HG03442 (cell line): Measurements from ENCODE around the gene SFRP5.
A peak's percentile ranks its signal among the peaks of the same experiment; 100 is the strongest.

ENCODE experiments used
- ATAC-seq: cut with Tn5 transposase; IDR thresholded peaks from one replicate; pipeline ENCODE4 v1.9.1; 2021; ENCODE audit warnings: mild to moderate bottlenecking, moderate library complexity; ENCODE audit not compliant: unreplicated experiment

The SFRP5 gene, protein sequence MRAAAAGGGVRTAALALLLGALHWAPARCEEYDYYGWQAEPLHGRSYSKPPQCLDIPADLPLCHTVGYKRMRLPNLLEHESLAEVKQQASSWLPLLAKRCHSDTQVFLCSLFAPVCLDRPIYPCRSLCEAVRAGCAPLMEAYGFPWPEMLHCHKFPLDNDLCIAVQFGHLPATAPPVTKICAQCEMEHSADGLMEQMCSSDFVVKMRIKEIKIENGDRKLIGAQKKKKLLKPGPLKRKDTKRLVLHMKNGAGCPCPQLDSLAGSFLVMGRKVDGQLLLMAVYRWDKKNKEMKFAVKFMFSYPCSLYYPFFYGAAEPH

DNA sequence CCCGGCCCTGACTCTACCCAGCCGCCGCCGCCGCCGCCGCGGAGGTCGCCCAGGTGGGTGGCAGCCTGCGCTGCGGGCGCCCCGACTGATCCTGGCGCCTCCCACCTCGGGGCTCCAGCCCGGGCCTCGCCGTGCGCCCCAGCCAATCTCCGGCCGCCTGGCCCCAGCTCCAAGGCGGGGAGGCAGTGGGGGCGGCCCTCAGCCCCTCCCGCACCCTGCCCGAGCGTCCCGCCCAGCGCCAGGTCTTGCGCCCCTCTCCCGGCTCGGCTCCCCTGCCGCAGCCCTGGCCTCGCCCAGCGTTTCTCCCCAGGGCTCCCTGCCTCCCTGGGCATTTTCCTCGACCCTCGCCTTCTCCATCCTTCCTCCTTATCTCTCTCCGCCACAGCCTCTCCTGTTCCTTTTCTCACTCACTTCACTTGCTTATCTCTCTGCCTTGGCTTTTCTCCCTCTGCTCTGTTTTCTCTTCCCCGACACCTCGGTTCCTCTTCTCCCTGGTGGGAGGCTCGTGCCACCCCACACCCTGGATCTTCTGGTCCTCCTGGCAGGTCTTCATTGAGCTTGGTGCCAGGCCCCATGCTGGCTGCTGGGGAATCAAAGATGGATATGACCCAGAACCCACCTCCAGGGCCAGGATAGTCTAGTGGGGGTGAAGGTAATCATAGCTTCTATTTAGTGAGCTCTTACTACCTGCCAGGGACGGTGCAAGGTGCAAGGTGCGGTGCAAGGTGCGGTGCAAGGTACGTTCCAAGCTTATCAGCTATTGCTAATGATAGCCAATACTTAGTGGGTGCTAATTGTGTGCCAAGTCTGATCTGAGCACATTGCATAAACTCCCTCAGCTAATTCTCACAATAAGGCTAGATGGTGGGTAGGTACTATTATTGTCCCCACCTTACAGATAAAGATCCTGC, at the start of gene SFRP5:
SFRP5 (minus strand) TSS at position 87 of the 911 bp plus-strand sequence. CDS start 166 bp downstream, outside the sequence.
- ATAC-seq: no peak

DNA sequence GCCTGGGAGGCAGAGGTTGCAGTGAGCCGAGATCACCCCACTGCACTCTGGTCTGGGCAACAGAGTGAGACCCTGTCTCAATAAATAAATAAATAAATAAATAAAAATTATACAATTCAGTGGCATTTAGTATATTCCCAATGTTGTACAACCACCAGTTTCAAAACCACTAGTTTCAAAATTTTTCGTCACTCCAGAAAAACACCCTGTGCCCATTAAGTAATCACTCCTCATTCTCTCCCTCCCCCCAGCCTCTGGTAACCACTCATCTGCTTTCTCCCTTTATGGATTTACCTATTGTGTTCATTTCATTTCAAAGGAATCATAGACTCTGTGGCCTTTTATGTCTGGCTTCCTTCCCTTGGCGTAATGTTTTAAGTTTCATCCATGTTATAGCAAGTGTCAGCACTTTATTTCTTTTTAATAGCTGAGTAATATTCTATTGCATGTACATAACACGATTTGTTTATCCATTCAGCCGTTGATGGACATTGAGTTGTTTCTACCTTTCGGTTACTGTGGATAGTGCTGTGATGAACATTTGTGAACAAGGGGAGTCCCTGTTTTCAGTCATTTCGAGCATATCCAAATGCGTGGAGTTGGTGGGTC, 48.4 kb upstream of the SFRP5 start:
- no peak for ATAC-seq

DNA sequence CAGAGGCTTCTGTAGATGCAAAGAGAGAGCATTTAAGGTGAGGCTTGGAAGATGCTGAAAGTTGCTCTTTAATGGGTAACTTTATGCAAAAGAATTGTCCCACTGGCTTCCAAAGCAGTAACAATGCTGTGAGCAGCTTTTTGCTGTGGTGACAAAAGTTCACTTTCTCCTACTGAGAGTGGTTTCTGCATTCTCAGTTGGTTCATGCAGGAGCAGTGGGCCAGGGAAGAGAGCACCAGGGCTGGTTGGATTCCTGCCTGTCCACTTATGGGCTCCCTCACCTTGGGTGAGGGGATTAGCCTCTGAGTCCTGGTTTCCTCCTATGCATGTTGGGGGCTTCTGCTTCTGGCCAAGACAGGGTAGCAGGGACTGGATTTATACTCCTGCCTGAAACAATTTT, 46.8 kb upstream of the SFRP5 start:
- ATAC-seq: no peak

DNA sequence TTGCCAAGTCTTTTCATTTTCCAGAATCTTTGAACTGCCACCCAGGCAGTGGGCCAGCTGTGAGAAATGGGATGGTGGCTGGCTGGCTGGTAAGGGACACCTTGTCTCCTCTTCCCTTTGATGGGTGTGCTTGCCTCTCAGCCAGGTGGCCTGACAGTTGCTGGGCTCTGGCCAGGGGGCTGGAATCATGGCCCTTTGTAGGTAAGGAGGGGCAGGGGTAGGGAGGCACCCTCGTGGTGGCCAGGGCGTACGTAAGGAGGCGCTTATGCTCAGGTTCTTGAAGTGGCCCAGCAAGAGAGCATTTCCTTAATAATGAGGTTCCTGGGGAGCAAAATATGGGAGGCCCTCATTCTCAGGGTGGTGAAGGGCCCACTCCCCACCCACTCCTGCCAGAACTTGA, 44.8 kb upstream of the SFRP5 start:
- ATAC-seq: no peak

DNA sequence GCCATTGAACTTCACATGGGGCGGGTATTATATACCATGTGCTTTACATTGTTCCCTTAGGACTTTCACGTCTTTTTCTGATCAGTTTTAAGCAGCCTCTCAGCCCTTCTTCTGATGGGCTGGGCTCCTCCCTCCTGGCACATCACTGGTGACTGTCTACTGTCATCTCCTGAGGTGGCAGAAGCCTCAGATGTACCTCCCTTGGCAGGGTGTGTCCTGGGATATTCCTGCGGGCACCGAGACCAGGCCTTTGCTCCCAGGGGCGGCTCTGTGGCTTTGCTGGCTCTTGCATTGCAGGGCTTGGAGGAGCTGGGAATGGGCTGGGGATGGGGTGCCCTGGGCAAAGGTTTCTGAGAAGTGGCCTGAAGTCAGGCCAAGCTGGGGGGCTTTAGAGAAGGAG, 43.2 kb upstream of the SFRP5 start:
- ATAC-seq: no peak

DNA sequence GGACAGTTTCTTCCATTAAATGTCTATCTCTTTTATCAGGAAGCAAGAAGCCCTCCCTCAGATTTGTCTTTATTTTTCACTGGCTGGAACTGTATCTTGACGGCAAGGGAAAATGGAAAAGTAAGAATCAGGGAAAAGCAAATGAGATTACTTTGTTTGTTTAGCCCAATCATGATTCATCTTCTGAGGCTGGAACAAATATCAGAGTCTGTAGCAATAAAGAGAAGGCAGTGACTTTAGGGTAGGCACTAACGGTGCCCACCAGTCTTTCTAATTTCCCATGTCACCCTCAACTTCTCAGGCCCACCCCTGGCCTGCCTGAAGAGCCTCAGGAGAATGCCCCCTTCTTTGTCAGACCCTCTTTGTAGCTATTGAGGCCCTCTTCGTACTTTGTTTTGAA, 41.5 kb upstream of the SFRP5 start:
- ATAC-seq: no peak

DNA sequence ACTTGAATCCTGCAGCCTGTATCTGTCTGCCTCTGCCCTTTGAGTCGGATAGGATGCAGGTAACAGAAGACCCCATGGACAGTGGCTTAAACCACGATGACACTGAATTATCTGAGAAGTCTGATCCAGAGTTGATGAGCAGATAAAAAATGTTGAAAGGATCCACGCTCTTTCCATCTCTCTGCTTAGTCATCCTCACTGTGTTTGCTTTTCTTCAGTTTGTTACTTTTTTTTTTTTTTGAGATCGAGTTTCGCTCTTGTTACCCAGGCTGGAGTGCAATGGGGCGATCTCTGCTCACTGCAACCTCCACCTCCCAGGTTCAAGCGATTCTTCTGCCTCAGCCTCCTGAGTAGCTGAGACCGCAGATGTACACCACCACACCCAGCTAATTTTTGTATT, 40.9 kb upstream of the SFRP5 start:
- ATAC-seq: no peak

DNA sequence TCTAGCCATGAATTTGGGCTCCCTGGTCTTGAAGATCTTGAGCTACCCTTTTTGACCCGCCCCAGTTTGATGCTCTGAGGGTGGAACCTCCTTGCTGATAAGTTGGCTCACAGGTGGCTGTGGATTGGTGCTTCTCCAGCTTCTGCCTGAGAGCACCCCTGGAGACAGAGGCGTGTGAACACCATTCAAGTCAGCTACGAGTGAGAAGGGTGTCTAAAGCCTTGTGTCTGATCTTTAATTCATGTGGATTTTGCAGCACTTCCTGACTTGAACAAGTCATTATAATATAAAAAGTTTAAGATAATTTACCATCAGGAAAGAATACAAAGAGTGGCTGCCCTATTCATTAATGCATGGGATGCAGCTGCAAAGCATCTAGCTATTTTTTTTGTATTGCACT, 40.2 kb upstream of the SFRP5 start:
- no peak for ATAC-seq

DNA sequence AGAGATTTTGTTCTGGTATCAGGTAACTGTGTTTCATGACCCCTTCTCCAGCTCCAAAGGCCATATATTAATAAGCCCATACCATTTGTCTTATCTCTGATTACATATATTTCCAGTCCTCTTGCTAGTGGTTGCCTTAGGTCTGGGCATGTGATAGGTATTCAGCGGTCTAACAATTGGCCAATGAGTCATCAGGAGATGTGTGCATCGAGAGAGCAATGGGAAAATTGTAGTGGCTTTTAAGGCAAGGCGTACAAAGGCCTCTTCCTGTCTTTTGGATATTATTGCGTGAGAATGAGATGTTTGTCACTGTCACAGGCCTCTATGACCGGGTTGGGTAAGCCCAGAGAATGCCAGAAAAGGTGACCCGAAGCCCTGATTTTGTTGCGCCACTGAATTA, 38.6 kb upstream of the SFRP5 start:
- no peak for ATAC-seq

DNA sequence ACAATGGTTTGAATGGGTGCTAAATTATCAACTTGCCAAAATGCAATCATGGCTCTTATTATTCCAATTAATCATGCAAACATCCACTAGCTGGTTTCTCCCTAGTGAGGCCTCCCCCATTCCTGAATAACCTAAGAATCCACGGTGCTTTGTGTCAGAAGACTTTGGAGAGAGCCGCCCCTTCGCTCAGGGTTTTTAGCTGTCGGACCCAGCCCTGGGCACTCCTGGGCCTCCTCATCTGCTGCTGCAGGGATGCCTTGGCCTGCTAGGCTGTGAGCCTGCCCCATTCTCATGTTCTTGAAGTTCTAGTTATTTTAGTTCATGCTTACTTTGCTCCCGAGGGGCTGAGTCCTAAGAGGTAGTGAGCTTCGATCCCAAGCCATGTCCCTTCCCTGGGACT, 34.1 kb upstream of the SFRP5 start:
- no peak for ATAC-seq

DNA sequence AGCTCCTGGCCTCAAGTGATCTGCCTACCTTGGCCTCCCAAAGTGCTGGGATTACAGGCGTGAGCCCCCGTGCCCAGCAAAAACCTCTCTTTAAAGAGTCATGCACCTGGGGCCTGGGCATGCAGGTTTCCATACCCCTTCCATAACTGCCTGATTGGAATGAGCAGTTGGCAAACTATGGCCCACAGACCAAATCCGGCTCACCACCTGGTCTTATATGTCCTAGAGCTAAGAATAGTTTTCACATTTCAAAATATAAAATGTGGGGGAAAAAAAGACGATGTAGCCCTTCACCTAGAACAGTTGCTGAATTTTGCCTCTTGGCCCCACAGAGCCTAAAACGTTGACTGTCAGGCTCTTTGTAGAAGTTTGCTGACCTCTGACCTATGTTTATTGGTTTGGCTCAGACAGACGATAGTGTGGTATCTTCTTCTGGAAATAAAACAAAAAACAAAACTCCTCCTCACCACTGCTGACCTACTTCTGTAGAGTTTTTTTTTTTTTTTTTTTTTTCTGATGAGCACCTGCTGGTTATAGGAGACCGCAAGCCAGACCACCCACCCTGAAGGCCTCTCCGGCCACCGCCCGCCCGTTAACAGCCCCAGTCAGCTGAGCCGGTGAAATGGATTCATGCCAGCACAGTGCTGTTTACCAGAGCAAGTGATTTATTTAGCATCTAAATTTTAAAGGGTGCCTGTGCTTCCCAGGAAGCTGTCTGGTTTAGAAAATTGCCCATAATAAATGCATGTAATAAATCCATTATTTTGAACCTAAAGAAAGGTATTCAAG, 33.5 kb upstream of the SFRP5 start:
- ATAC-seq: no peak

DNA sequence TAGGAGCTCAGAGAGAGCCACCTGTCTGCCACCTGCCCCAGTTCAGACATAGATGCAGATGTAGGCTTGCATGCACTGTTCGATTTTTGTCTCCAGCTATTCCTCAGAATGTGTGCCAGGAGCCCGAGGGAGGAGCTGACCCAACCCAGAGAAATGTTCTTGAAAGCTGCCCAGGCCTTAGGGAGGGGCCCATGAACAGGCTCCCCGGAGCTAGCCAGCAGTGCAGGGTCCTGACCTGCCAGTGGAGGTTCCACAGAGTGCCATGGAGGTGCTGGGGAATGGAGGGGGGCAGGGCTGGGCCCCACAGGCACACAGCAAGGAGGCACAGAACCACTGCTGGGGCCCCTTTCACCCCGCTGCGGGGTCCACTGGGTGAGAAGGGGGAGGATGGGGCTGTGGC, 29.6 kb upstream of the SFRP5 start:
- ATAC-seq: no peak

DNA sequence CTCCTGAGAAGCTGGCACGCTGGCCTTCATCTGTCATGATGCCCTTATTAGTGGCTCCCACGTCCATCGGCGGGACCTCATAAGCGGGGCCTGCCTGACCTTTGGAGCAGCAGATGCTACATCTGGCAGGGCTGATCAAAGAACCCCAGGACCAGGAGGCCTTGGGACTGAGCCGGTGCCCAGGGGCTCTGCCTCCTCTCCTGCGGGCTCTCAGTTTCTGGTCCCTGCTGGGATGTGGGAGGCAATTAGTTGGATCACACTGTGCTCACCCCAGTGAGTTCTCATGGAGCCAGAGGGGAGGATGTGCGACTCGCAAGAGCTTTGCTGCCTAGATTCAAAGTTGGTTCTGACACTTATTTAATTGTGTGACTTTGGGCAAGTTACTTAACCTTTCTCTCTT, 28.7 kb upstream of the SFRP5 start:
- no peak for ATAC-seq

DNA sequence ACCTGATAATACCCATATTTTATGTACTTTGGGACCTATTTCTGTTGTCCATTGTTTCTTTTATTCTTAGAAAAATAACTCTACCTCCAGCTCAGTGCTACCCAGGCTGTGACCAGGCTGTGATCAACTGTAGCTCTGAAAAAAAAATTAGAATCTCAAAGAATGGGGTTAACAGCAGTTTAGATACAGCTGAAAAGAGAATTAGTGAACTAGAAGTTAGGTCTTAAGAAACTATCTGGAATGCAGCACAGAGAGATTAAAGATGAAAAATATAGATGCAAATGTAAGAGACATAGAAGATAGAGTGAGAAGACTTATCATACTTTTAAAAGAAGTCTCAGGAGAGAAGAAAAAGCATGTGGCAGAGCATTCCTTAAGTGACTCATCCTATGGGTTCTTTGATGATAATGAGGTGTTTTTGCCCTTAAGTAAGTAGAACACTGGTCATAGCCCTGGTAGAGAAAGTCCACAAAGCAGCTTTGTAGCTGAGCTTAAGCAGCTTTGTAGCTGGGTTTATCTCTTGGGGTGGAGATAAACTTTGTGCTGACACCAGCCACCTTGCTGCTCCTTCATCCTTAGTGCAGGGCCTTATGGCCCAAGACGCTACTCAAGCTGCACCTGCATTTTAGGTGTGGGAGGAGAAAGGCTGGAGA, 27.3 kb upstream of the SFRP5 start:
- no peak for ATAC-seq

DNA sequence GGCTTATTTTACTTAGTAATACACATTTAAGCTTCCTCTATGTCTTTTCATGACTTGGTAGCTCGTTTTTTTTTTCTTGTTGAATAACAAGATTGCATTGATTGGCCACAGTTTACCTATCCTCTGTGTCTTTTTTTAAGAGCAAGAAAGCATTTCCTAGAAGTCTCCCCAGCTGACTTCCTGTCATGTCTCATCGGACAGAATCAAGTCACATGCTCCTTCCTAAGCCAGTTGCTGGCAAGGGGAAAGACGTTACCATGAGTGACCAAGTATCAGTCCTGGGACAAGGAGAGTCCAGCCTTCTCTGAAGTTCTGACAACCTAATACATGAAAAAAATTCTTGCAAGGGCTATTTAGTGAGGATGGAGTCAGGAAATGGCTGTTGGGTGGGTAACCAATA, 24.9 kb upstream of the SFRP5 start:
- ATAC-seq: no peak

DNA sequence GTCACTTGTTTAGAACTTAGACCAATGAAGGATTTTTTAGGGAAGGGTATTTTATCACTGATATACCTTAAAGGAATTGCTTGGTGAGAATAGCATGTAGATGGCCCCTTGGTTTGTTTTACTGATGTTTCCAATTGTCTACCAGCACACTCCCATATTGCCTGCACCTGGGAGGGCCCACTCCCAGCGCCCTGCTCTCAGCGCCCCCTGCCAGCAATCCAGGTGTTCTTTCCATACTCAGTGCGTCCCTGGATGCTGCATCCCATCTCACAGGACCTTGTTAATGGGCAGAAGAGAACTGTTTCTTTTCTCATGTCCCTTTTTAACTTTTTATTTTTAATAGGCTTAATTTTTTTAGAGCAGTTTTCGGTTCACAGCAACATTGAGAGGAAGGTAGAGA, 24.1 kb upstream of the SFRP5 start:
- no peak for ATAC-seq

DNA sequence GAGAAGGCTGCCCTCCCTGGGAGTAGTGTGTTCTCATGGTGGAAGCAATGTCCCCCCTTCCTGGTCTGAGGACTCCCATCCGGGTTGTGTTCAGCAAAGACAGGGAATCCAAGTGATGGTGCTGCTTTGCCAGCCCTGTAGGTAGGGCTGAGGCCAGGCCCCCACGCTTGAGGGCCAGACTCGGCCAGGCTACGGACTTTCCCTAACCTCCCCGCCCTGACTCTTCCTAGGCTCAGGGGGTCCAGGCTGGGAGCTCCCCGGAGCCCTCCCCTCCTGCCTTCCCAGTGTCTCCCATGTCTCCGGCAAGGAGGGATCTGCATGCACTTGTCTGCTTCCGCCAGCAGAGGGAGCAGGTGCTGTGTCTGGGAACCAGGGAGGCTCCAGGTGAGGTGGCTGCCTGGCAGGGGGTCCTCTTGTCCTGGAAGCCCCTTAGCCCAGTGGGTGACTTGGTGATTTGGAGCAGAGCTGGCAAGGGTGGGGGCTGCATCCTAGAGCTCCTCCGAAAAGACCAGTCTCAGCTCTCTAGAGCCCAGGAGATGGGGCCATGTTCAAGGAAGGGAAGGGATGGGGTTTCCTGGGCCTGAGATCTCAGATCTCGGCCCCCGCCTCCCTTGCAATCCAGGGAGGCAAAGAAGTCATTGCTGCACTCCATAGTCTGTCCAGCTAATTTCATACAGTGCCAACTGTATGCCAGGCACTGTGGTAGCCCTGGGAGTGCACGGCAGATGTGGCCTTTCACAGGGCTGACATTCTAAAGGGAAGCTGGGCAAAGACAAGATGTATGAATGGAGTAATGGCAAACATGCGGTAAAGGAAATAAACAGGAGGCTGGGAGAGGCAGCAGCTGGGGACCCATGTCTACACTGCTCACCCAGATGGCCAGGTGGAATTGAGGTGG, 20.3 kb upstream of the SFRP5 start:
- ATAC-seq: peak; percentile 57

DNA sequence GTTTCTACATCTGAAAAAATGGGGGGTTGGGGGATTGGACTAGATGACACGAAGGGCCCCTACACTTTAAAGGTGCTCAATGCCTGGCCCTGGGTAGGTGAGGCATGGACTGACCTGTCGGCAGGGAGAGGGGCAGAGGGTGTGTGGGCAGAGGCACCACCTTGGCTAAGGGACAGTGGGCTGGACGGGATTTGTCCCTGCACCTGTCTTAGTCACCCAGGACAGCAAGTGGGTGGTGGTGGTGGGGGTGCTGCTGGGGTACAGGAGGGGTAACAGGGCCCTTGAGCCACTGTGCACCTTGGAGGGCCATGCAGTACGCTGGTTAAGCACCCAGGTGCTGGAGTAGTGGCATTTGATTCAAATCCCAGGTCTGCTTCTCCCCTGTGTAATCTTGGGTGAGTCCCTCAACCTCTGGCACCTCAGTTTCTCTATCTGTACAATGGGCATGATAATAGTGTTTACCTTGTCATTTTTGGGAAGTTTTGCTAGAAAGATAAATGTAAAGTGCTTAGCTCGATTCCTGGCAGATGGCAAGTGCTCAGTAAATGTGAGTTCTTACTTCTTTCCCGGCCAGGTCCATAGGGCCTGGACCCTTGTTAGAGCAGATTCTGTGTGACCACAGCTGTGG, 18.1 kb upstream of the SFRP5 start:
- no peak for ATAC-seq
